HFFc6 (cell line): ENCODE data around the gene FAM117A. TPM values are rescaled to one million over a fixed set of nuclear protein-coding genes. Genes with fewer than 3 reads are reported as not detected.
"Not testable (repeated sequence)": the region's sequence is repeated elsewhere in the genome, so short reads cannot be mapped to it uniquely, and the experiment has no call there.

Source experiments
- DNase-seq: peaks from one replicate; pipeline ENCODE4 v3.0.0-alpha.2; 2018
- H3K27ac Mint-ChIP-seq: 2 replicates; pipeline ENCODE4 v1.8.0; 2020; ENCODE audit warnings: mild to moderate bottlenecking, mixed read lengths
- H3K27me3 Mint-ChIP-seq: 2 replicates; pipeline ENCODE4 v1.8.0; 2021; ENCODE audit warnings: mild to moderate bottlenecking, moderate library complexity, mixed read lengths; ENCODE audit not compliant: insufficient read depth
- H3K36me3 Mint-ChIP-seq: 2 replicates; pipeline ENCODE4 v1.8.0; 2021; ENCODE audit warnings: low read depth, mixed read lengths
- H3K4me1 Mint-ChIP-seq: 2 replicates; pipeline ENCODE4 v1.8.0; 2020; ENCODE audit warnings: low read depth, mixed read lengths
- H3K4me3 Mint-ChIP-seq: 2 replicates; pipeline ENCODE4 v1.8.0; 2020; ENCODE audit warnings: mild to moderate bottlenecking, moderate library complexity, mixed read lengths
- H3K9me3 Mint-ChIP-seq: 2 replicates; pipeline ENCODE4 v1.8.0; 2020; ENCODE audit warnings: mild to moderate bottlenecking, mixed read lengths
- CTCF ChIP-seq: fragments of 200-600 bp; sonication (generic); IDR thresholded peaks from 2 replicates; pipeline ENCODE4 v1.5.0; 2021; ENCODE audit warnings: antibody characterized with exemption, mild to moderate bottlenecking
- total RNA-seq, 6 experiments: library from RNA; stranded (reverse); fragmentation: NEBNext Ultra II Directional; extraction: Animal tissue kit (Norgen Biotek cat#: 25700); gene quantifications; 2 replicates in 1 of 6; 3 replicates in 5 of 6; pipeline ENCODE4 v1.2.3, GENCODE V29; 2021

FAM117A gene
- total RNA-seq, 6 experiments from 2014 or later = 0.23 to 1.1 (median 0.57) TPM

DNA sequence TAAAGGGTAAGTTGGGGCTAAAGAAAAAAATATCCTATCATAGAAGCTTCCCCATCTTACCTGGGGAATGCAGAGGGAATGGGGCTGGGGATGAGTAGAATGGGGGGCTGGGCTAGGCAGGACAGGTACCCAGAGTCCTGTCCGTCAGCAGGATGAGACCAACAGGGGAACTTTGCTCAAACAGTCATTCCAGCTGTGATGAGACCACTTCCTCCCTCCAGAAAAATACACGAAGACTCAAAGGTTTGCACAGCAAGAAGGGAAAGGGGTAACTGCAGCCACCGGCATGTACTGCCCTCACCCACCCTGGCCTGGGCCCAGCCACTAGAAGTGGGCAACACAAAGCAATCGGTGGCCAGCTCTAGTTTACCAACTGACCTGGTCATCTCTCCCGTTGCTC is 35.5 kb downstream of the FAM117A start:
- no peak for TF ChIP-seq CTCF
- peaks cover 24% of the 10 kb centered on the region for H3K27me3 Mint-ChIP-seq
- no peak for DNase-seq
- H3K36me3 Mint-ChIP-seq = no peaks in the 10 kb centered on the region; the same call in 1 of the 2 replicates
- no peak overlapping the region for H3K27ac Mint-ChIP-seq
- H3K4me3 Mint-ChIP-seq = no peak overlapping the region
- H3K9me3 Mint-ChIP-seq = no peaks in the 10 kb centered on the region
- peaks cover 7% of the 10 kb centered on the region; the same call in 1 of the 2 replicates for H3K4me1 Mint-ChIP-seq

GRCh38 chr17:49727380-49727779 is 36.6 kb downstream of the FAM117A start:
- peaks cover 7% of the 10 kb centered on the region; the same call in 1 of the 2 replicates for H3K4me1 Mint-ChIP-seq
- H3K27me3 Mint-ChIP-seq = peaks cover 32% of the 10 kb centered on the region
- H3K36me3 Mint-ChIP-seq = no peaks in the 10 kb centered on the region; the same call in 1 of the 2 replicates
- H3K9me3 Mint-ChIP-seq = no peaks in the 10 kb centered on the region
- no peak for TF ChIP-seq CTCF
- no peak overlapping the region for H3K4me3 Mint-ChIP-seq
- no peak overlapping the region for H3K27ac Mint-ChIP-seq
- no peak for DNase-seq

DNA sequence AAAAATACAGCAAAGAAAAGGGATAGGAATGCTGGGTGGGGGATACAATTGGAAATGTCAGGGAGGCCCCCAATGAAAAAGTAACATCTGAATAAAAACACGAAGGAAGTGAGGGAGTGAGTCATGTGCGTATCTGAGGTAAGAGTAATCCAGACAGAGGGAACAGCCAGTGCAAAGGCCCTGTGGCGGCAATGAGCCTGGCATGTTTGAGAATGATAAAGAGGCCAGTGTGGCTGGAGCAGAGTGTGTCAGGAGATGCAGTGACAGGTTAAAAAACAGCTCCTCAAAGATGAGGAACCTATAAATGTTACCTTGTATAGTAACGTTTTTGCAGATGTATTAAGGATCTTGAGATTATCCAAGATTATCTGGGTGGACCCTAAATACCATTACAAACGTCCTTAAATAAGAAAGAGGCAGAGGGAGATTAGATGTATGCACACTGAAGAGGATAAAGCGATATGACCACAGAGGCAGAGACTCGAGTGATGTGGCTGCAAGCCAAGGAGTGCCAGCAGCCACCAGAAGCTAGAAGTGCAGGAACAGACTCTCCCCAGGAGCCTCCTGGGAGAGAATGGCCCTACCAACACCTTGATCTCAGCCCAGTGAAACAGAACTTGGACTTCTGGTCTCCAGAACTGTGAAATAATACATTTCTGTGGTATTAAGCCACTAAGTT is 38.3 kb downstream of the FAM117A start:
- no peak for DNase-seq
- no peak for TF ChIP-seq CTCF
- H3K36me3 Mint-ChIP-seq = no peaks in the 10 kb centered on the region; the same call in 1 of the 2 replicates
- peaks cover 28% of the 10 kb centered on the region for H3K27me3 Mint-ChIP-seq
- H3K9me3 Mint-ChIP-seq = no peaks in the 10 kb centered on the region
- H3K4me3 Mint-ChIP-seq = no peak overlapping the region
- H3K27ac Mint-ChIP-seq = no peak overlapping the region
- peaks cover 7% of the 10 kb centered on the region; the same call in 1 of the 2 replicates for H3K4me1 Mint-ChIP-seq

GRCh38 chr17:49724552-49724951 is 39.4 kb downstream of the FAM117A start:
- not testable (repeated sequence) for H3K4me1 Mint-ChIP-seq, H3K36me3 Mint-ChIP-seq, H3K27ac Mint-ChIP-seq, H3K4me3 Mint-ChIP-seq, H3K9me3 Mint-ChIP-seq, DNase-seq
- H3K27me3 Mint-ChIP-seq = peaks cover 28% of the 10 kb centered on the region

DNA sequence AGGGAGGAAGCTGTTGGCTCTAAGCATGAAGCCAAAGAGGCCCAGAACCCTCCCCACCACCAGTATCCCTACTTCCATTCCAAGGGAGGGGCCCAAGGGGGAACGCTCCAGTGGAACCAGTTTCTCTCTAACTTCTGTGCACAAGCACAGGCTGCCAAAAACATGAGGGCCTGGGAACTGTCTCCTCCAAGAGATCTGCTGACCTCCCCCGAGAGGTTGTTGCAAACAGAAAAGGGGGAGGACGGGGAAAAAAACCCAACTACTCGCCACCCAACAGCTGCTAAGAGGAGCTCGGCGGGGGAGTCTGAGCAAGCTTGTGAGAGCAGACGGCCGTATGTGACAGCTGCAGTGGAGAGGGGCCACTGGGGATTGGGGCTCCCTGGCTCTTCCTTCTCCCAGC is 40.5 kb downstream of the FAM117A start:
- no peak for DNase-seq
- Mint-ChIP-seq H3K4me1 (no peaks in the 10 kb centered on the region), H3K36me3 (no peaks in the 10 kb centered on the region; the same call in 1 of the 2 replicates), H3K27ac (no peak overlapping the region), H3K9me3 (no peaks in the 10 kb centered on the region), H3K4me3 (no peak overlapping the region), H3K27me3 (peaks cover 21% of the 10 kb centered on the region)
- TF ChIP-seq CTCF = no peak

GRCh38 chr17:49722066-49722465 is 41.9 kb downstream of the FAM117A start:
- Mint-ChIP-seq H3K9me3 (no peaks in the 10 kb centered on the region), H3K27me3 (peaks cover 19% of the 10 kb centered on the region), H3K4me3 (no peak overlapping the region), H3K36me3 (no peaks in the 10 kb centered on the region; the same call in 1 of the 2 replicates), H3K4me1 (no peaks in the 10 kb centered on the region), H3K27ac (no peak overlapping the region)
- TF ChIP-seq CTCF = no peak
- no peak for DNase-seq
